SK-N-DZ (cell line): Measurements from ENCODE around the gene TFDP3.

ENCODE experiments used
- DNase-seq: peaks from one replicate; pipeline ENCODE4 v3.0.0-alpha.2; 2015; ENCODE audit warnings: low spot score
- small RNA-seq, 2 experiments: library from RNA; depleted of rRNA; stranded (forward); fragments of <200 nt; gene quantifications; one replicate each; pipeline ENCODE3, GENCODE V24; 2014

TFDP3 gene

GRCh38 chrX:133185938-133186337 is 32.2 kb downstream of the TFDP3 start:
- DNase-seq: no peak

GRCh38 chrX:133185119-133185518 is 33.0 kb downstream of the TFDP3 start:
- DNase-seq: no peak

- DNase-seq: no peak
Measured at GRCh38 chrX:133183806-133184205, 34.3 kb downstream of the TFDP3 start.

- no peak for DNase-seq
Measured at GRCh38 chrX:133179500-133179899, 38.7 kb downstream of the TFDP3 start.

- no peak for DNase-seq
Measured at GRCh38 chrX:133177202-133177601, 41.0 kb downstream of the TFDP3 start.

- no peak for DNase-seq
Measured at GRCh38 chrX:133175605-133176004, 42.5 kb downstream of the TFDP3 start.

GRCh38 chrX:133175162-133175561 is 43.0 kb downstream of the TFDP3 start:
- no peak for DNase-seq

GRCh38 chrX:133171962-133172708 is 46.0 kb downstream of the TFDP3 start:
- no peak for DNase-seq

Small RNAs within 50 kb of the gene (small RNA-seq; reads per million reads assigned to genes)
- 0 to 0.22 reads per million in 2 experiments for gene RNU1-115P
